PC-3 (cell line): ENCODE results near the gene UBAC2. TPM values are rescaled to one million over a fixed set of nuclear protein-coding genes. Genes with fewer than 3 reads are reported as not detected.

Experiments
- ATAC-seq: fragments of 200-7000 bp; cut with Tn5 transposase; 2 replicates; pipeline ENCODE4 v1.9.1; 2020; ENCODE audit warnings: mild to moderate bottlenecking, moderate library complexity
- BruUV-seq: library from RNA; stranded (reverse); fragments of 400-500 nt; replicated peaks from 2 replicates; lab custom pipeline; 2021; lab: Mats Ljungman, UMichigan
- CTCF ChIA-PET: fragments of 300-600 bp; sonication (Branson Sonifier 250); formaldehyde crosslinking; loops from one replicate; lab custom pipeline; 2022; ENCODE audit warnings: antibody characterized with exemption; lab: Charles Lee
- POLR2A ChIA-PET: fragments of 300-600 bp; sonication (Branson Sonifier 250); formaldehyde crosslinking; loops from one replicate; lab custom pipeline; 2022; ENCODE audit warnings: antibody characterized with exemption; ENCODE audit not compliant: unreplicated experiment; lab: Charles Lee
- DNase-seq: peaks from one replicate; pipeline ENCODE4 v3.0.0-alpha.2; 2015
- H2AFZ ChIP-seq: fragments of 300-600 bp; sonication (generic); 2 replicates; pipeline ENCODE4 v1.6.0; 2016; ENCODE audit warnings: antibody characterized with exemption, low read length
- H3F3A ChIP-seq: fragments of 300-600 bp; sonication (generic); one replicate; pipeline ENCODE4 v1.6.0; 2017; ENCODE audit warnings: antibody characterized with exemption, low read length, control low read depth, mild to moderate bottlenecking; ENCODE audit not compliant: unreplicated experiment
- H3K27ac ChIP-seq: fragments of 300-600 bp; sonication (generic); 2 replicates; pipeline ENCODE4 v1.5.1; 2016; ENCODE audit warnings: mild to moderate bottlenecking, low read length
- H3K27me3 ChIP-seq: fragments of 300-600 bp; sonication (generic); 2 replicates; pipeline ENCODE4 v1.6.1; 2016; ENCODE audit warnings: low read length, mixed read lengths
- H3K36me3 ChIP-seq: fragments of 300-600 bp; sonication (generic); 2 replicates; pipeline ENCODE4 v1.6.1; 2016; ENCODE audit warnings: low read depth, mixed run types, low read length, mixed read lengths
- H3K4me1 ChIP-seq: fragments of 300-600 bp; sonication (generic); 2 replicates; pipeline ENCODE4 v1.5.1; 2016; ENCODE audit warnings: low read length; ENCODE audit not compliant: insufficient read depth
- H3K4me2 ChIP-seq: fragments of 300-600 bp; sonication (generic); 2 replicates; pipeline ENCODE4 v1.6.0; 2016; ENCODE audit warnings: low read length
- H3K4me3 ChIP-seq: fragments of 300-600 bp; sonication (generic); 2 replicates; pipeline ENCODE4 v1.5.1; 2016; ENCODE audit warnings: mild to moderate bottlenecking, low read length, mixed read lengths
- H3K79me2 ChIP-seq: fragments of 300-600 bp; sonication (generic); 2 replicates; pipeline ENCODE4 v1.6.1; 2017; ENCODE audit warnings: low read length, mixed read lengths
- H3K9ac ChIP-seq: fragments of 300-600 bp; sonication (generic); 2 replicates; pipeline ENCODE4 v1.6.0; 2016; ENCODE audit warnings: mild to moderate bottlenecking, low read length
- H3K9me2 ChIP-seq: fragments of 300-600 bp; sonication (generic); replicated peaks from 2 replicates; pipeline ENCODE4 v1.6.1; 2016; ENCODE audit warnings: mixed run types, low read length, mixed read lengths
- H3K9me3 ChIP-seq: fragments of 300-600 bp; sonication (generic); 2 replicates; pipeline ENCODE4 v1.6.1; 2016; ENCODE audit warnings: low read length, mixed read lengths
- H4K20me1 ChIP-seq: fragments of 300-600 bp; sonication (generic); 2 replicates; pipeline ENCODE4 v1.6.1; 2016; ENCODE audit warnings: low read length, mixed read lengths
- CTCF ChIP-seq: fragments of 300-600 bp; sonication (generic); conservative IDR thresholded peaks from 2 replicates; pipeline ENCODE4 v1.5.1; 2017; ENCODE audit warnings: antibody characterized with exemption, low read depth, mild to moderate bottlenecking, low read length
- EZH2 ChIP-seq: fragments of 300-600 bp; sonication (generic); IDR thresholded peaks from one replicate; pipeline ENCODE4 v1.6.1; 2017; ENCODE audit warnings: antibody characterized with exemption, mild to moderate bottlenecking, low read length; ENCODE audit not compliant: unreplicated experiment
- EZH2phosphoT487 ChIP-seq: fragments of 300-600 bp; sonication (generic); IDR thresholded peaks from 2 replicates; pipeline ENCODE4 v1.6.1; 2018; ENCODE audit warnings: mild to moderate bottlenecking, antibody characterized with exemption, low read length, borderline replicate concordance
- intact Hi-C: fragments of 100-400 bp; cut with micrococcal nuclease; formaldehyde crosslinking; loops from 2 replicates; pipeline ENCODE4 v1.9.0; 2023
- total RNA-seq: library from RNA; depleted of rRNA; stranded (reverse); fragments of >200 nt; gene quantifications from 2 replicates; pipeline ENCODE4 v1.2.3, GENCODE V29; 2014

Gene UBAC2
- total RNA-seq, 1 experiment from 2014 or later = 34.5 TPM

GRCh38 chr13:99370481-99371275 lies 170.0 kb downstream of the UBAC2 start:
- no peaks in the 10 kb centered on the region for H3K9me2 ChIP-seq
- no peak for DNase-seq
- H3K27me3 ChIP-seq = no peaks in the 10 kb centered on the region
- H3K9me3 ChIP-seq = no peaks in the 10 kb centered on the region
- no peaks in the 10 kb centered on the region; the same call in none of the 2 replicates for H3K36me3 ChIP-seq
- H3K4me3 ChIP-seq = no peak overlapping the region
- H2AFZ ChIP-seq = no peak overlapping the region
- TF ChIP-seq CTCF = no peak
- no peak for TF ChIP-seq EZH2phosphoT487
- TF ChIP-seq EZH2 = no peak
- POLR2A ChIA-PET = no interaction called here
- CTCF ChIA-PET = no interaction called here
- no peak overlapping the region for H3K27ac ChIP-seq
- H3K4me1 ChIP-seq = no peaks in the 10 kb centered on the region
- no TSS peak for BruUV-seq
- no peak overlapping the region for H3K9ac ChIP-seq
- no peaks in the 10 kb centered on the region for H3F3A ChIP-seq
- ATAC-seq = no peak
- no peak overlapping the region for H3K4me2 ChIP-seq
- intact Hi-C loops = no loop called here
- no peaks in the 10 kb centered on the region for H4K20me1 ChIP-seq
- no peaks in the 10 kb centered on the region for H3K79me2 ChIP-seq

- POLR2A ChIA-PET = no interaction called here
- CTCF ChIA-PET = no interaction called here
These were observed 171.3 kb downstream of the UBAC2 start for GRCh38 chr13:99371956-99372355.

More at GRCh38 chr13:99371956-99372355, 171.3 kb downstream of the UBAC2 start:
- intact Hi-C loops = no loop called here
- Histone ChIP-seq H3K79me2 (no peaks in the 10 kb centered on the region), H3K36me3 (no peaks in the 10 kb centered on the region; the same call in none of the 2 replicates), H3K4me2 (no peak overlapping the region), H3K9ac (no peak overlapping the region), H3K9me2 (no peaks in the 10 kb centered on the region), H3K9me3 (no peaks in the 10 kb centered on the region), H2AFZ (no peak overlapping the region), H3K4me3 (no peak overlapping the region), H4K20me1 (no peaks in the 10 kb centered on the region), H3F3A (no peaks in the 10 kb centered on the region), H3K27ac (no peak overlapping the region), H3K4me1 (no peaks in the 10 kb centered on the region), H3K27me3 (no peaks in the 10 kb centered on the region)
- TF ChIP-seq EZH2phosphoT487 (no peak), EZH2 (no peak), CTCF (no peak)
- ATAC-seq (no peak), DNase-seq (no peak)
- no TSS peak for BruUV-seq
